H1 (cell line): ENCODE results near the gene COPS9. TPM values are rescaled to one million over a fixed set of nuclear protein-coding genes. Genes with fewer than 3 reads are reported as not detected.
A peak's percentile ranks its signal among the peaks of the same experiment; 100 is the strongest.

Experiments used
- CTCF ChIA-PET: fragments of 300-600 bp; sonication (Branson Sonifier 250); formaldehyde crosslinking; loops from one replicate; lab custom pipeline; 2021; ENCODE audit not compliant: partially characterized antibody; lab: Charles Lee
- POLR2A ChIA-PET: fragments of 300-600 bp; sonication (Branson Sonifier 250); formaldehyde crosslinking; loops from one replicate; lab custom pipeline; 2021; ENCODE audit warnings: inconsistent platforms; ENCODE audit not compliant: partially characterized antibody; lab: Charles Lee
- DNase-seq, 2 experiments: peaks; one replicate each; pipeline versions ENCODE4 v3.0.0 to v3.0.0-alpha.2; 2010 to 2022; ENCODE audit warnings: low spot score in 2 of 2, low read depth in 1 of 2, mixed read lengths in 1 of 2
- FAIRE-seq: peaks from 2 replicates; lab custom pipeline; 2011; peaks lifted over from hg19 to GRCh38; lab: Jason Lieb, UNC
- H2AFZ ChIP-seq: 2 replicates; pipeline ENCODE4 v1.8.1; 2012; ENCODE audit warnings: low read length, inconsistent platforms
- H2AK5ac ChIP-seq: 2 replicates; pipeline ENCODE4 v1.6.1; 2013; ENCODE audit warnings: low read depth, low read length
- H2BK120ac ChIP-seq: replicated peaks from 2 replicates; pipeline ENCODE3; 2013; ENCODE audit warnings: low read depth, low read length, inconsistent platforms
- H2BK12ac ChIP-seq: 2 replicates; pipeline ENCODE4 v1.6.1; 2013; ENCODE audit warnings: low read depth, low read length
- H2BK15ac ChIP-seq: 2 replicates; pipeline ENCODE4 v1.6.1; 2013; ENCODE audit warnings: low read length
- H2BK20ac ChIP-seq: 2 replicates; pipeline ENCODE4 v1.6.1; 2013; ENCODE audit warnings: low read length
- H2BK5ac ChIP-seq: 2 replicates; pipeline ENCODE4 v1.6.1; 2013; ENCODE audit warnings: low read depth, low read length
- H3K14ac ChIP-seq: 2 replicates; pipeline ENCODE4 v1.6.1; 2013; ENCODE audit warnings: inconsistent platforms; ENCODE audit not compliant: insufficient read length
- H3K18ac ChIP-seq: 2 replicates; pipeline ENCODE4 v1.6.1; 2013; ENCODE audit warnings: low read length; ENCODE audit errors: extremely low read depth
- H3K23ac ChIP-seq: 2 replicates; pipeline ENCODE4 v1.6.1; 2013; ENCODE audit warnings: inconsistent platforms; ENCODE audit not compliant: insufficient read length
- H3K23me2 ChIP-seq: 2 replicates; pipeline ENCODE4 v1.6.1; 2013; ENCODE audit warnings: low read depth, low read length
- H3K27ac ChIP-seq: 2 replicates; pipeline ENCODE4 v1.6.1; 2011; ENCODE audit warnings: low read depth, low read length, inconsistent platforms
- H3K27me3 ChIP-seq, 4 experiments: replicated peaks in 1 of 4; 1 replicate in 1 of 4; 2 replicates in 3 of 4; pipeline versions ENCODE4 v1.6.1 to v1.8.1; 2011 to 2013; ENCODE audit warnings: low read length in 3 of 4, mild to moderate bottlenecking in 3 of 4, inconsistent platforms in 2 of 4, mixed read lengths in 2 of 4, moderate library complexity in 1 of 4; ENCODE audit not compliant: control insufficient read depth in 3 of 4, insufficient read depth in 3 of 4; ENCODE audit errors: extremely low read depth in 1 of 4
- H3K36me3 ChIP-seq, 4 experiments: 2 replicates each; pipeline versions ENCODE4 v1.6.1 to v1.8.1; 2011 to 2013; ENCODE audit warnings: mild to moderate bottlenecking in 4 of 4, low read length in 3 of 4, moderate library complexity in 2 of 4, control low read depth in 1 of 4, inconsistent platforms in 1 of 4; ENCODE audit not compliant: insufficient read depth in 4 of 4, control insufficient read depth in 2 of 4
- H3K4ac ChIP-seq: replicated peaks from 2 replicates; pipeline ENCODE3; 2013; ENCODE audit warnings: low read length, low read depth, mixed read lengths, inconsistent platforms; ENCODE audit not compliant: insufficient read length
- H3K4me1 ChIP-seq, 4 experiments: replicated peaks in 1 of 4; 1 replicate in 1 of 4; 2 replicates in 3 of 4; pipeline versions ENCODE4 v1.6.1 to v1.8.1; 2011 to 2013; ENCODE audit warnings: low read length in 3 of 4, inconsistent platforms in 2 of 4, mixed read lengths in 1 of 4; ENCODE audit not compliant: insufficient read depth in 4 of 4, control insufficient read depth in 3 of 4
- H3K4me2 ChIP-seq, 2 experiments: 2 replicates each; pipeline versions ENCODE4 v1.6.1 to v1.8.1; 2011 to 2013; ENCODE audit warnings: low read depth in 2 of 2, low read length in 2 of 2, control low read depth in 1 of 2, inconsistent platforms in 1 of 2, mild to moderate bottlenecking in 1 of 2; ENCODE audit not compliant: insufficient read depth in 1 of 2
- H3K4me3 ChIP-seq, 4 experiments: fragments of 200-600, 300-600 bp in 1 of 4; sonication (generic), shearing (Covaris generic), sonication (Bioruptor Twin) in 1 of 4; 2 replicates each; pipeline versions ENCODE4 v1.5.1 to v1.8.1; 2011 to 2016; ENCODE audit warnings: low read length in 4 of 4, low read depth in 3 of 4, control low read depth in 2 of 4, inconsistent platforms in 2 of 4, mild to moderate bottlenecking in 2 of 4, mixed read lengths in 1 of 4, moderate library complexity in 1 of 4; ENCODE audit not compliant: insufficient read depth in 2 of 4; ENCODE audit errors: extremely low read depth in 1 of 4
- H3K56ac ChIP-seq: replicated peaks from 2 replicates; pipeline ENCODE3; 2013; ENCODE audit warnings: low read depth, mild to moderate bottlenecking, mixed read lengths, low read length, inconsistent platforms; ENCODE audit not compliant: insufficient read length
- H3K79me1 ChIP-seq: 2 replicates; pipeline ENCODE4 v1.6.1; 2013; ENCODE audit warnings: low read depth, low read length, control low read depth
- H3K79me2 ChIP-seq, 2 experiments: 2 replicates each; pipeline versions ENCODE4 v1.6.1 to v1.8.1; 2012 to 2013; ENCODE audit warnings: low read length in 2 of 2, mild to moderate bottlenecking in 2 of 2, inconsistent platforms in 1 of 2; ENCODE audit not compliant: insufficient read depth in 2 of 2, control insufficient read depth in 1 of 2
- H3K9ac ChIP-seq, 4 experiments: replicated peaks in 1 of 4; 1 replicate in 1 of 4; 2 replicates in 3 of 4; pipeline versions ENCODE4 v1.6.1 to v1.8.1; 2011 to 2013; ENCODE audit warnings: low read depth in 3 of 4, low read length in 3 of 4, control low read depth in 2 of 4, mild to moderate bottlenecking in 2 of 4, moderate library complexity in 2 of 4, inconsistent platforms in 1 of 4; ENCODE audit errors: extremely low read depth in 1 of 4
- H3K9me3 ChIP-seq, 2 experiments: 2 replicates each; pipeline versions ENCODE4 v1.6.1 to v1.8.1; 2012 to 2013; ENCODE audit warnings: mild to moderate bottlenecking in 2 of 2, moderate library complexity in 2 of 2, control low read depth in 1 of 2, inconsistent platforms in 1 of 2, low read depth in 1 of 2, low read length in 1 of 2, mixed read lengths in 1 of 2; ENCODE audit not compliant: insufficient read depth in 2 of 2
- H4K20me1 ChIP-seq, 2 experiments: replicated peaks in 1 of 2; 2 replicates each; pipeline versions ENCODE3 to v1.8.1; 2011 to 2013; ENCODE audit warnings: inconsistent platforms in 2 of 2, low read length in 2 of 2, mild to moderate bottlenecking in 1 of 2; ENCODE audit not compliant: insufficient read depth in 2 of 2, control insufficient read depth in 1 of 2
- H4K5ac ChIP-seq: 2 replicates; pipeline ENCODE4 v1.6.1; 2013; ENCODE audit warnings: low read length, low read depth, mixed read lengths, inconsistent platforms; ENCODE audit not compliant: insufficient read length
- H4K8ac ChIP-seq: 2 replicates; pipeline ENCODE4 v1.8.0; 2013; ENCODE audit warnings: mild to moderate bottlenecking, moderate library complexity, low read length, inconsistent platforms; ENCODE audit not compliant: insufficient read depth; ENCODE audit errors: extremely low read depth
- H4K91ac ChIP-seq: replicated peaks from 2 replicates; pipeline ENCODE3; 2013; ENCODE audit warnings: low read length, mixed read lengths, inconsistent platforms; ENCODE audit not compliant: insufficient read length
- ASH2L ChIP-seq: fragments of 200-600, 300-600 bp; sonication (generic); IDR thresholded peaks from one replicate; pipeline ENCODE4 v1.7.1; 2017; ENCODE audit warnings: low read length
- CBX5 ChIP-seq: fragments of 300-800, 300-1000 bp; sonication (generic); IDR thresholded peaks from 2 replicates; pipeline ENCODE4 v1.7.1; 2016; ENCODE audit warnings: antibody characterized with exemption, low read length, low read depth
- CHD2 ChIP-seq: IDR thresholded peaks from 2 replicates; pipeline ENCODE4 v1.6.1; 2012; ENCODE audit warnings: low read length, improper control_type of control experiment
- CREB1 ChIP-seq: IDR thresholded peaks from 2 replicates; pipeline ENCODE4 v1.6.1; 2012; ENCODE audit warnings: inconsistent platforms
- HDAC2 ChIP-seq, 2 experiments: fragments of 300-600 bp in 1 of 2; sonication (generic) in 1 of 2; IDR thresholded peaks; 2 replicates each; pipeline ENCODE4 v1.6.1; 2011 to 2012; ENCODE audit warnings: low read depth in 2 of 2, low read length in 2 of 2, mild to moderate bottlenecking in 2 of 2, moderate library complexity in 2 of 2, borderline replicate concordance in 1 of 2, inconsistent platforms in 1 of 2
- POLR2A ChIP-seq, 2 experiments: IDR thresholded peaks; 1 replicate in 1 of 2; 2 replicates in 1 of 2; pipeline ENCODE4 v1.6.1; 2011; ENCODE audit warnings: low read depth in 2 of 2, low read length in 2 of 2, mild to moderate bottlenecking in 2 of 2; ENCODE audit errors: control extremely low read depth in 1 of 2
- RNF2 ChIP-seq: fragments of 200-900, 300-1000 bp; sonication (generic); IDR thresholded peaks from 2 replicates; pipeline ENCODE4 v1.7.1; 2016; ENCODE audit warnings: borderline replicate concordance, low read depth, mild to moderate bottlenecking, antibody characterized with exemption, low read length; ENCODE audit not compliant: poor library complexity, severe bottlenecking; ENCODE audit errors: missing control alignments
- SIX5 ChIP-seq: IDR thresholded peaks from 2 replicates; pipeline ENCODE4 v1.6.1; 2011; ENCODE audit warnings: mild to moderate bottlenecking, low read depth, low read length
- SP4 ChIP-seq: IDR thresholded peaks from 2 replicates; pipeline ENCODE4 v1.6.1; 2012; ENCODE audit warnings: low read length, inconsistent platforms
- SRF ChIP-seq: IDR thresholded peaks from 2 replicates; pipeline ENCODE4 v1.6.1; 2011; ENCODE audit warnings: mild to moderate bottlenecking, low read depth, low read length, moderate library complexity
- TCF12 ChIP-seq: IDR thresholded peaks from 2 replicates; pipeline ENCODE4 v1.6.1; 2011; ENCODE audit warnings: low read depth, mild to moderate bottlenecking, low read length
- TEAD4 ChIP-seq: IDR thresholded peaks from 2 replicates; pipeline ENCODE4 v1.6.1; 2012; ENCODE audit warnings: low read depth, low read length, inconsistent platforms, mixed read lengths
- YY1 ChIP-seq: IDR thresholded peaks from 2 replicates; pipeline ENCODE4 v1.6.1; 2011; ENCODE audit warnings: low read depth, mild to moderate bottlenecking, low read length
- ZNF274 ChIP-seq: IDR thresholded peaks from 2 replicates; pipeline ENCODE4 v1.7.0; 2012; ENCODE audit warnings: low read length, borderline replicate concordance; ENCODE audit errors: extremely low read depth
- WGBS, 2 experiments: shearing (Covaris generic) in 1 of 2; methylation state at CpG; one replicate each; pipeline versions ENCODE4 v1.1.6 to v1.1.7; 2013 to 2015; ENCODE audit warnings: low lambda C conversion rate in 2 of 2, mixed read lengths in 2 of 2, inconsistent platforms in 1 of 2, low coverage in 1 of 2, missing lambda C conversion rate in 1 of 2; ENCODE audit not compliant: insufficient replicate concordance in 2 of 2, insufficient coverage in 1 of 2, insufficient read length in 1 of 2; ENCODE audit errors: extremely low coverage in 1 of 2, missing lambda C conversion rate in 1 of 2; 5-methylcytosine and 5-hydroxymethylcytosine counted together
- polyA plus RNA-seq, 7 experiments: library from polyadenylated mRNA; depleted of rRNA in 3 of 7; stranded (reverse) in 5 of 7; unstranded in 2 of 7; fragments of >200 nt in 5 of 7; fragments of 200-250 nt in 2 of 7; gene quantifications; 1 replicate in 5 of 7; 2 replicates in 1 of 7; 4 replicates in 1 of 7; pipeline versions ENCODE4 v1.2.1 to v1.2.3, GENCODE V29; 2011 to 2013; ENCODE audit warnings: missing spikeins in 2 of 7, mixed read lengths in 2 of 7
- total RNA-seq: library from RNA; stranded (reverse); fragmentation: NEBNext Ultra II Directional; extraction: Animal tissue kit (Norgen Biotek cat#: 25700); gene quantifications from 2 replicates; pipeline ENCODE4 v1.2.1, GENCODE V29; 2021

Gene COPS9
- total and polyA plus RNA-seq, 2 of the 8 experiments (the other 6 are each of a cell fraction or from before 2014, with no cell fraction given) = 154 to 234 TPM

DNA sequence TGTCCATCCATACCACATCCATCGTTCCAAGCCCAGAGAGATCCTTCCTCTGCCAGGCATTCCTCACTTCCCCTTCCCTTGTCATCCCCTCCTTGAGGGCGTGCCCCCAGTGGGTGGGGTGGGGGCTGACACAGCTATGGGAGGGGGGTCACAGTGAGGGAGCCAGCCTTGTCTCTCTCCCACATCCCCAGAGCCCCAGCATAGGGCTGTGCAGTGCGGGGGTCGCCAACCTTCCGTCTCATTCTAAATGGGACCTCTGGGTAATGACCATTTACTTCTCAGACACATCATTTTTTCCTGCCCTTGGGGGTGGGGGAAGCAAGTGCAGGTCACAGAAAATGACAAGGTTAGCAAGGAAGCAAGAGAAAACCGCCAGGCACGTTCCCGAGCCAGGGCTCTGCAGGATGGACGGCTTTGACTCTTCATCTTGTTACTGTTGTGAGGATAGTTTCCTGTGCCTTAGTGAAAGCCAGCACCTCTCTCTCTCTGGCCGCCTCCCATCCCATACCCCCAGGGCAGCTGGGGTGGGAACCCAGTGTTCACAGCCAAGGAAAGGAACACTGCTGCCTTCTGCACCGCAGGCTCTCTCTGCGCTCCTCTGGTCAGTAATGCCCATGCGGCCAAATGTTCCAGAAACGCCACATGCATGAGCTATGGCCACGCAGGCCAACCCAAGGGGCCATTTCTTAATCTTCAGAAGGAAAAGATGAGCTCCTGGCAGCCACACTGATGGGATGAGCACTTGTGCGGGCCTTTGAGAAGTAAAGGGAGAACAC is 27.0 kb upstream of the COPS9 start:
- Histone ChIP-seq H3K27me3 (no peaks in the 10 kb centered on the region; a peak in 1 of 7 replicates), H3K79me2 (no peaks in the 10 kb centered on the region), H3K9ac (no peak overlapping the region), H3K23ac (no peak overlapping the region), H3K36me3 (no peaks in the 10 kb centered on the region), H3K27ac (no peak overlapping the region), H3K4me2 (no peak overlapping the region), H4K91ac (no peak overlapping the region), H3K23me2 (peaks cover 3% of the 10 kb centered on the region; the same call in 1 of the 2 replicates), H3K4ac (no peak overlapping the region), H2BK120ac (no peak overlapping the region), H3K56ac (no peak overlapping the region), H3K18ac (no peak overlapping the region), H3K79me1 (no peaks in the 10 kb centered on the region), H2BK15ac (no peak overlapping the region), H3K4me3 (no peak overlapping the region), H2BK12ac (no peak overlapping the region), H4K8ac (peak overlapping the region; percentile 25; the same call in 1 of the 2 replicates), H4K5ac (no peak overlapping the region), H3K14ac (no peak overlapping the region), H2BK5ac (no peak overlapping the region), H2BK20ac (no peak overlapping the region), H3K9me3 (peaks cover 0 to 4% of the 10 kb centered on the region in 2 experiments; a peak in 2 of 4 replicates), H2AK5ac (no peak overlapping the region), H3K4me1 (no peaks in the 10 kb centered on the region), H2AFZ (no peak overlapping the region), H4K20me1 (no peaks in the 10 kb centered on the region)
- FAIRE-seq = no peak
- 95% methylated on average over 15 of the region's 16 CpGs; no CpG with 5 or more reads in 1 of the 2 experiments for WGBS, 2 experiments
- POLR2A ChIA-PET = no interaction called here
- CTCF ChIA-PET = interaction anchor here (0.6 to 0.7 kb wide), 2 partner anchors 14 to 20 kb away, joined by 3 read pairs; no protein-coding TSS in a partner anchor
- no peak for DNase-seq
- TF ChIP-seq POLR2A (IDR thresholded peaks at IDR 0.05; ENCODE audit: control extremely low read depth in 1 of 2, low read depth in 2 of 2, low read length in 2 of 2) = no peak
- TF ChIP-seq ASH2L = no peak
- no peak for TF ChIP-seq SRF
- TF ChIP-seq TCF12 = no peak
- TF ChIP-seq SP4 = no peak
- TF ChIP-seq CREB1 = no peak
- TF ChIP-seq SIX5 = no peak
- TF ChIP-seq TEAD4 = no peak
- no peak for TF ChIP-seq RNF2
- no peak for TF ChIP-seq ZNF274
- TF ChIP-seq CHD2 = no peak
- TF ChIP-seq CBX5 = no peak
- no peak for TF ChIP-seq YY1
- TF ChIP-seq HDAC2 (IDR thresholded peaks at IDR 0.05; ENCODE audit: borderline replicate concordance in 1 of 2, low read depth in 2 of 2, low read length in 2 of 2) = no peak
